IMR-90 (cell line): ENCODE measurements around the gene TBX3. TPM values are rescaled to one million over a fixed set of nuclear protein-coding genes. Genes with fewer than 3 reads are reported as not detected.

Experiments used
- ATAC-seq: fragments of 200-7000 bp; cut with Tn5 transposase; 2 replicates; pipeline ENCODE4 v1.9.1; 2020; ENCODE audit warnings: low read depth, mild to moderate bottlenecking, moderate library complexity
- BruUV-seq: library from RNA; stranded (reverse); fragments of 400-500 nt; replicated peaks from 2 replicates; lab custom pipeline; 2021; lab: Mats Ljungman, UMichigan
- CTCF ChIA-PET: fragments of 300-600 bp; formaldehyde crosslinking; extraction: SDS; loops from one replicate; lab custom pipeline; 2021; ENCODE audit warnings: antibody characterized with exemption; lab: Yijun Ruan, JAX
- POLR2A ChIA-PET: fragments of 300-600 bp; sonication (Branson Sonifier 250); formaldehyde crosslinking; loops from one replicate; lab custom pipeline; 2022; ENCODE audit warnings: antibody characterized with exemption; ENCODE audit not compliant: unreplicated experiment; lab: Charles Lee
- DNase-seq: peaks from one replicate; pipeline ENCODE4 v3.0.0; 2013
- H2AFZ ChIP-seq: replicated peaks from 2 replicates; pipeline ENCODE3; 2013; ENCODE audit warnings: low read length, mild to moderate bottlenecking; ENCODE audit not compliant: poor library complexity
- H2AK5ac ChIP-seq: 2 replicates; pipeline ENCODE4 v1.6.1; 2013; ENCODE audit warnings: low read depth, low read length, inconsistent platforms
- H2AK9ac ChIP-seq: replicated peaks from 2 replicates; pipeline ENCODE3; 2013; ENCODE audit warnings: mild to moderate bottlenecking, low read depth, low read length, moderate library complexity; ENCODE audit not compliant: poor library complexity
- H2BK120ac ChIP-seq: 2 replicates; pipeline ENCODE4 v1.6.1; 2013; ENCODE audit warnings: low read depth, low read length, inconsistent platforms
- H2BK15ac ChIP-seq: 3 replicates; pipeline ENCODE4 v1.6.1; 2013; ENCODE audit warnings: low read depth, low read length, inconsistent platforms
- H2BK20ac ChIP-seq: 2 replicates; pipeline ENCODE4 v1.6.1; 2013; ENCODE audit warnings: low read depth, mild to moderate bottlenecking, inconsistent platforms, low read length, moderate library complexity
- H2BK5ac ChIP-seq: 2 replicates; pipeline ENCODE4 v1.6.1; 2013; ENCODE audit warnings: mild to moderate bottlenecking, low read depth, low read length, inconsistent platforms; ENCODE audit not compliant: poor library complexity, severe bottlenecking
- H3K14ac ChIP-seq: replicated peaks from 2 replicates; pipeline ENCODE4 v1.6.1; 2013; ENCODE audit warnings: low read depth, low read length, inconsistent platforms
- H3K18ac ChIP-seq: 2 replicates; pipeline ENCODE4 v1.6.1; 2013; ENCODE audit warnings: low read depth, low read length, control low read depth
- H3K23ac ChIP-seq: 2 replicates; pipeline ENCODE4 v1.6.1; 2013; ENCODE audit warnings: low read depth, low read length, inconsistent platforms
- H3K27ac ChIP-seq: 2 replicates; pipeline ENCODE4 v1.5.1; 2013; ENCODE audit warnings: mild to moderate bottlenecking, control low read depth, low read length; ENCODE audit not compliant: insufficient read depth
- H3K27me3 ChIP-seq: 2 replicates; pipeline ENCODE4 v1.6.1; 2013; ENCODE audit warnings: low read length; ENCODE audit not compliant: control insufficient read depth, insufficient read depth
- H3K36me3 ChIP-seq: 2 replicates; pipeline ENCODE4 v1.6.1; 2013; ENCODE audit warnings: low read length, mixed read lengths; ENCODE audit not compliant: control insufficient read depth, insufficient read depth
- H3K4ac ChIP-seq: 2 replicates; pipeline ENCODE4 v1.6.1; 2013; ENCODE audit warnings: low read depth, low read length, inconsistent platforms
- H3K4me1 ChIP-seq: 2 replicates; pipeline ENCODE4 v1.6.1; 2013; ENCODE audit warnings: low read length, mixed read lengths; ENCODE audit not compliant: control insufficient read depth, insufficient read depth
- H3K4me2 ChIP-seq: 2 replicates; pipeline ENCODE4 v1.6.1; 2013; ENCODE audit warnings: low read depth, mild to moderate bottlenecking, control low read depth, low read length, moderate library complexity
- H3K4me3 ChIP-seq: 2 replicates; pipeline ENCODE4 v1.5.1; 2013; ENCODE audit warnings: low read depth, mild to moderate bottlenecking, control low read depth, low read length, moderate library complexity; ENCODE audit not compliant: insufficient read depth
- H3K56ac ChIP-seq: 2 replicates; pipeline ENCODE4 v1.6.1; 2013; ENCODE audit warnings: low read length, inconsistent platforms; ENCODE audit not compliant: insufficient read depth; ENCODE audit errors: extremely low read depth
- H3K79me1 ChIP-seq, 2 experiments: 2 replicates each; pipeline ENCODE4 v1.6.1; 2013; ENCODE audit warnings: low read length in 2 of 2, inconsistent platforms in 1 of 2, low read depth in 1 of 2
- H3K9ac ChIP-seq: 2 replicates; pipeline ENCODE4 v1.6.1; 2013; ENCODE audit warnings: low read depth, low read length, control low read depth
- H3K9me1 ChIP-seq: 2 replicates; pipeline ENCODE4 v1.6.1; 2013; ENCODE audit warnings: low read length, inconsistent platforms; ENCODE audit not compliant: insufficient read depth
- H3K9me3 ChIP-seq: 2 replicates; pipeline ENCODE4 v1.6.1; 2013; ENCODE audit warnings: low read length; ENCODE audit not compliant: control insufficient read depth, insufficient read depth
- H4K20me1 ChIP-seq: 2 replicates; pipeline ENCODE4 v1.6.1; 2013; ENCODE audit warnings: low read length, inconsistent platforms; ENCODE audit not compliant: insufficient read depth
- H4K5ac ChIP-seq: 2 replicates; pipeline ENCODE4 v1.6.1; 2013; ENCODE audit warnings: mild to moderate bottlenecking, low read depth, low read length, control low read depth
- H4K8ac ChIP-seq, 2 experiments: 2 replicates each; pipeline ENCODE4 v1.6.1; 2013; ENCODE audit warnings: low read depth in 2 of 2, low read length in 2 of 2, control low read depth in 1 of 2, inconsistent platforms in 1 of 2
- H4K91ac ChIP-seq: 2 replicates; pipeline ENCODE4 v1.6.1; 2013; ENCODE audit warnings: low read depth, low read length, inconsistent platforms; ENCODE audit not compliant: insufficient read depth
- BHLHE40 ChIP-seq: fragments of 150-350 bp; IDR thresholded peaks from 2 replicates; pipeline ENCODE4 v1.6.1; 2016; ENCODE audit warnings: mild to moderate bottlenecking, low read depth, low read length
- CEBPB ChIP-seq: IDR thresholded peaks from 2 replicates; pipeline ENCODE4 v1.6.1; 2012; ENCODE audit warnings: low read depth, low read length, improper control_type of control experiment
- CHD1 ChIP-seq: IDR thresholded peaks from 2 replicates; pipeline ENCODE4 v1.6.1; 2012; ENCODE audit warnings: low read depth, low read length, improper control_type of control experiment
- FOS ChIP-seq: fragments of 150-350 bp; IDR thresholded peaks from 2 replicates; pipeline ENCODE4 v1.6.1; 2016; ENCODE audit warnings: low read depth, low read length
- MAFK ChIP-seq: IDR thresholded peaks from 2 replicates; pipeline ENCODE4 v1.6.1; 2012; ENCODE audit warnings: low read depth, low read length, improper control_type of control experiment
- MAZ ChIP-seq: IDR thresholded peaks from 2 replicates; pipeline ENCODE4 v1.6.1; 2012; ENCODE audit warnings: low read depth, mild to moderate bottlenecking, low read length, improper control_type of control experiment, moderate library complexity, borderline replicate concordance
- MXI1 ChIP-seq: IDR thresholded peaks from 2 replicates; pipeline ENCODE4 v1.6.1; 2012; ENCODE audit warnings: low read depth, mild to moderate bottlenecking, low read length, moderate library complexity, borderline replicate concordance
- NFE2L2 ChIP-seq: fragments of 150-350 bp; IDR thresholded peaks from 2 replicates; pipeline ENCODE4 v1.6.1; 2016; ENCODE audit warnings: low read depth, mild to moderate bottlenecking, low read length
- POLR2A ChIP-seq: IDR thresholded peaks from 2 replicates; pipeline ENCODE4 v1.6.1; 2012; ENCODE audit warnings: mild to moderate bottlenecking, low read depth, low read length
- RFX5 ChIP-seq: IDR thresholded peaks from 2 replicates; pipeline ENCODE4 v1.8.0; 2012; ENCODE audit warnings: low read depth, mild to moderate bottlenecking, low read length, moderate library complexity
- SMC3 ChIP-seq: fragments of 150-350 bp; IDR thresholded peaks from 2 replicates; pipeline ENCODE4 v1.6.1; 2016; ENCODE audit warnings: low read depth, mild to moderate bottlenecking, antibody characterized with exemption, low read length, moderate library complexity
- WGBS, 2 experiments: methylation state at CpG; one replicate each; pipeline versions ENCODE4 v1.1.5 to v1.1.7; 2013; ENCODE audit warnings: missing lambda C conversion rate in 2 of 2; ENCODE audit not compliant: insufficient read length in 1 of 2; ENCODE audit errors: extremely low coverage in 2 of 2; 5-methylcytosine and 5-hydroxymethylcytosine counted together
- dilution Hi-C: fragments of 300-500 bp; cut with HindIII; formaldehyde crosslinking; loops from one replicate; pipeline ENCODE4 v1.14.3; 2018; ENCODE audit warnings: low sequenced_read_pairs; ENCODE audit not compliant: unreplicated experiment
- in situ Hi-C: fragments of 300-500 bp; cut with MboI; formaldehyde crosslinking; loops from 3 replicates; pipeline ENCODE4 v1.14.3; 2019; ENCODE audit warnings: low sequenced_read_pairs, inconsistent platforms, mixed read lengths
- intact Hi-C: fragments of 100-400 bp; cut with micrococcal nuclease; formaldehyde crosslinking; loops from 2 replicates; pipeline ENCODE4 v1.10.0; 2022
- polyA plus RNA-seq, 3 experiments: library from polyadenylated mRNA; depleted of rRNA; stranded (reverse); fragments of >200 nt; gene quantifications; 2 replicates each; pipeline ENCODE4 v1.2.3, GENCODE V29; 2012; ENCODE audit warnings: low replicate concordance in 1 of 3
- total RNA-seq: library from RNA; depleted of rRNA; stranded (reverse); fragments of >200 nt; gene quantifications from 2 replicates; pipeline ENCODE4 v1.2.3, GENCODE V29; 2012
- TF ChIP-seq, protein P1 (sequence below): conservative IDR thresholded peaks from 2 replicates; pipeline ENCODE4 v1.5.1; 2012; ENCODE audit warnings: mild to moderate bottlenecking, low read depth, low read length, improper control_type of control experiment
- TF ChIP-seq, protein P2 (sequence below): fragments of 150-350 bp; IDR thresholded peaks from 2 replicates; pipeline ENCODE4 v1.6.1; 2017; ENCODE audit warnings: mild to moderate bottlenecking, antibody characterized with exemption, low read length, low read depth
- TF ChIP-seq, protein P3 (sequence below): fragments of 150-350 bp; IDR thresholded peaks from 2 replicates; pipeline ENCODE4 v1.6.1; 2016; ENCODE audit warnings: low read depth, mild to moderate bottlenecking, low read length, moderate library complexity, borderline replicate concordance

TBX3 gene
- total and polyA plus RNA-seq, 2 of the 4 experiments (the other 2 are of a cell fraction) = 15.8 to 44.9 TPM

DNA sequence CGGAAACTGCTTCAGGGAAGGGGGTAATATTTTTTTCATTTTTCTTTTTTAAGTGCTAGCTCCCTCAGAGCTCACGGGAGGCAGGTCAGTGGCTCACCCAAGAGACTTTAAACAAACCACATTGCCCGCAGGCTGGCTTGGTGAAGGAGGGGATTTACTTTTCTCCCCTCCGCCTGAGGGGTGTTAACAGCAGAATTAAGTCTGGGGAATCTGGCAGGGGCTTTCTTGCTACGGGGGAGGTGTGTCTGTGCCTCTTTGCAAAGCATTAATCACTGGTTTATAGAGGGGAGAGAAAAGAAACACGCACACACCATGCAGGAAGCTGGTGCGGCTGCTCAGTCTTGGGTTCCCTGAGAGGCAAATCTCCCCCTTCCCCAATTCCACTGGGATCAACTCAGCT, 26.2 kb upstream of the TBX3 start:
- no peak overlapping the region for H3K14ac ChIP-seq
- no peak overlapping the region for H2BK15ac ChIP-seq
- H3K18ac ChIP-seq = no peak overlapping the region
- H3K4ac ChIP-seq = no peak overlapping the region
- H3K27ac ChIP-seq = no peak overlapping the region
- WGBS, 2 experiments = no CpG with 5 or more reads among the region's 7 CpGs
- no peak for DNase-seq
- no peak overlapping the region for H3K56ac ChIP-seq
- H3K9me1 ChIP-seq = no peaks in the 10 kb centered on the region; the same call in 1 of the 2 replicates
- H3K9ac ChIP-seq = no peak overlapping the region
- no peaks in the 10 kb centered on the region for H4K20me1 ChIP-seq
- no peak overlapping the region for H4K91ac ChIP-seq
- no peak overlapping the region for H2BK5ac ChIP-seq
- no peak overlapping the region for H2BK20ac ChIP-seq
- POLR2A ChIA-PET = no interaction called here
- intact Hi-C loops = no loop called here
- no peak overlapping the region for H3K23ac ChIP-seq
- no peaks in the 10 kb centered on the region for H3K79me1 ChIP-seq
- H3K4me1 ChIP-seq = no peaks in the 10 kb centered on the region
- peak; percentile 24; the same call in 1 of the 2 replicates for ATAC-seq
- no peak overlapping the region for H4K5ac ChIP-seq
- H3K4me3 ChIP-seq = no peak overlapping the region
- in situ Hi-C loops = no loop called here
- H4K8ac ChIP-seq = no peak overlapping the region
- CTCF ChIA-PET = interaction anchor here (0.5 kb wide), 1 partner anchor 26 kb away, joined by 3 read pairs; the partner anchor contains the start of gene TBX3
- peak overlapping the region; percentile 47 for H2AFZ ChIP-seq
- peaks cover 5% of the 10 kb centered on the region for H3K9me3 ChIP-seq
- no peak overlapping the region for H2AK9ac ChIP-seq
- H3K36me3 ChIP-seq = no peaks in the 10 kb centered on the region
- no peak for TF ChIP-seq POLR2A
- TF ChIP-seq RFX5 = no peak
- TF ChIP-seq BHLHE40 = no peak
- TF ChIP-seq, protein P1, sequence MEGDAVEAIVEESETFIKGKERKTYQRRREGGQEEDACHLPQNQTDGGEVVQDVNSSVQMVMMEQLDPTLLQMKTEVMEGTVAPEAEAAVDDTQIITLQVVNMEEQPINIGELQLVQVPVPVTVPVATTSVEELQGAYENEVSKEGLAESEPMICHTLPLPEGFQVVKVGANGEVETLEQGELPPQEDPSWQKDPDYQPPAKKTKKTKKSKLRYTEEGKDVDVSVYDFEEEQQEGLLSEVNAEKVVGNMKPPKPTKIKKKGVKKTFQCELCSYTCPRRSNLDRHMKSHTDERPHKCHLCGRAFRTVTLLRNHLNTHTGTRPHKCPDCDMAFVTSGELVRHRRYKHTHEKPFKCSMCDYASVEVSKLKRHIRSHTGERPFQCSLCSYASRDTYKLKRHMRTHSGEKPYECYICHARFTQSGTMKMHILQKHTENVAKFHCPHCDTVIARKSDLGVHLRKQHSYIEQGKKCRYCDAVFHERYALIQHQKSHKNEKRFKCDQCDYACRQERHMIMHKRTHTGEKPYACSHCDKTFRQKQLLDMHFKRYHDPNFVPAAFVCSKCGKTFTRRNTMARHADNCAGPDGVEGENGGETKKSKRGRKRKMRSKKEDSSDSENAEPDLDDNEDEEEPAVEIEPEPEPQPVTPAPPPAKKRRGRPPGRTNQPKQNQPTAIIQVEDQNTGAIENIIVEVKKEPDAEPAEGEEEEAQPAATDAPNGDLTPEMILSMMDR = no peak
- TF ChIP-seq CEBPB = no peak
- no peak for TF ChIP-seq MAZ
- TF ChIP-seq MAFK = no peak
- TF ChIP-seq FOS = no peak
- TF ChIP-seq CHD1 = no peak
- TF ChIP-seq, protein P2, sequence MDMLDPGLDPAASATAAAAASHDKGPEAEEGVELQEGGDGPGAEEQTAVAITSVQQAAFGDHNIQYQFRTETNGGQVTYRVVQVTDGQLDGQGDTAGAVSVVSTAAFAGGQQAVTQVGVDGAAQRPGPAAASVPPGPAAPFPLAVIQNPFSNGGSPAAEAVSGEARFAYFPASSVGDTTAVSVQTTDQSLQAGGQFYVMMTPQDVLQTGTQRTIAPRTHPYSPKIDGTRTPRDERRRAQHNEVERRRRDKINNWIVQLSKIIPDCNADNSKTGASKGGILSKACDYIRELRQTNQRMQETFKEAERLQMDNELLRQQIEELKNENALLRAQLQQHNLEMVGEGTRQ = no peak
- TF ChIP-seq, protein P3, sequence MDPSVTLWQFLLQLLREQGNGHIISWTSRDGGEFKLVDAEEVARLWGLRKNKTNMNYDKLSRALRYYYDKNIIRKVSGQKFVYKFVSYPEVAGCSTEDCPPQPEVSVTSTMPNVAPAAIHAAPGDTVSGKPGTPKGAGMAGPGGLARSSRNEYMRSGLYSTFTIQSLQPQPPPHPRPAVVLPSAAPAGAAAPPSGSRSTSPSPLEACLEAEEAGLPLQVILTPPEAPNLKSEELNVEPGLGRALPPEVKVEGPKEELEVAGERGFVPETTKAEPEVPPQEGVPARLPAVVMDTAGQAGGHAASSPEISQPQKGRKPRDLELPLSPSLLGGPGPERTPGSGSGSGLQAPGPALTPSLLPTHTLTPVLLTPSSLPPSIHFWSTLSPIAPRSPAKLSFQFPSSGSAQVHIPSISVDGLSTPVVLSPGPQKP = no peak
- TF ChIP-seq NFE2L2 = no peak
- no peak for TF ChIP-seq SMC3
- no peak for TF ChIP-seq MXI1
- no peak overlapping the region for H3K4me2 ChIP-seq
- H2BK120ac ChIP-seq = no peak overlapping the region
- dilution Hi-C loops = no loop called here
- no peak overlapping the region for H2AK5ac ChIP-seq
- H3K27me3 ChIP-seq = peaks cover 3% of the 10 kb centered on the region
- BruUV-seq = no TSS peak
